Kidney (tissue), 14 donors: ENCODE results near the gene TRIM25. TPM values are rescaled to one million over a fixed set of nuclear protein-coding genes. Genes with fewer than 3 reads are reported as not detected.

Experiments used
- DNase-seq, 5 donors: peaks; one replicate each; pipeline ENCODE4 v3.0.0-alpha.2; 2013 to 2020
- FAIRE-seq: peaks from 2 replicates; lab custom pipeline; 2012; peaks lifted over from hg19 to GRCh38; lab: Jason Lieb, UNC
- H3K27ac ChIP-seq, 2 donors: one replicate each; pipeline ENCODE4 v1.7.0; 2013; ENCODE audit warnings: low read depth in 2 of 2, low read length in 2 of 2, inconsistent platforms in 1 of 2
- H3K27me3 ChIP-seq: one replicate; pipeline ENCODE4 v1.7.1; 2013; ENCODE audit warnings: low read length, inconsistent platforms; ENCODE audit not compliant: control insufficient read depth, insufficient read depth
- H3K36me3 ChIP-seq, 3 donors: one replicate each; pipeline versions ENCODE4 v1.7.0 to v1.7.1; 2013; ENCODE audit warnings: low read length in 3 of 3, control low read depth in 1 of 3, inconsistent platforms in 1 of 3; ENCODE audit not compliant: insufficient read depth in 3 of 3, control insufficient read depth in 2 of 3
- H3K4me1 ChIP-seq, 3 donors: one replicate each; pipeline versions ENCODE4 v1.7.0 to v1.7.1; 2013; ENCODE audit warnings: low read length in 3 of 3, inconsistent platforms in 1 of 3, low read depth in 1 of 3; ENCODE audit not compliant: control insufficient read depth in 2 of 3, insufficient read depth in 2 of 3
- H3K4me3 ChIP-seq, 3 donors: one replicate each; pipeline versions ENCODE4 v1.7.0 to v1.8.1; 2013; ENCODE audit warnings: low read length in 3 of 3, control low read depth in 1 of 3, inconsistent platforms in 1 of 3
- H3K9ac ChIP-seq, 3 donors: one replicate each; pipeline versions ENCODE4 v1.7.0 to v1.7.1; 2013; ENCODE audit warnings: low read length in 3 of 3, control low read depth in 1 of 3, inconsistent platforms in 1 of 3
- H3K9me3 ChIP-seq, 3 donors: one replicate each; pipeline versions ENCODE4 v1.7.0 to v1.7.1; 2013; ENCODE audit warnings: low read length in 3 of 3, control low read depth in 1 of 3, inconsistent platforms in 1 of 3; ENCODE audit not compliant: control insufficient read depth in 2 of 3, insufficient read depth in 1 of 3
- CTCF ChIP-seq: IDR thresholded peaks from 3 replicates; pipeline ENCODE4 v1.5.1; 2012; ENCODE audit warnings: mild to moderate bottlenecking, moderate library complexity, borderline replicate concordance; ENCODE audit not compliant: insufficient read depth; ENCODE audit errors: extremely low read depth
- intact Hi-C: fragments of 100-400 bp; cut with DNase I; formaldehyde crosslinking; loops from one replicate; pipeline ENCODE4 v1.11.1; 2022
- polyA plus RNA-seq: library from polyadenylated mRNA; stranded (reverse); fragments of 350-450 nt; fragmentation: Illumina TruSeq; extraction: RNeasy Lipid Tissue Mini Kit (QIAGEN cat#74804); gene quantifications from one replicate; pipeline ENCODE4 v1.2.3, GENCODE V29; 2014; ENCODE audit warnings: low read depth, low replicate concordance; ENCODE audit not compliant: insufficient read depth
- total RNA-seq: library from RNA; stranded (reverse); fragmentation: NEBNext Ultra II Directional; extraction: Animal tissue kit (Norgen Biotek cat#: 25700); gene quantifications from one replicate; pipeline ENCODE4 v1.2.1, GENCODE V29; 2021
- donor health status: control.
- donor health status: control.
- donor health status: control.
- donor health status: control.
- donor health status: control.
- donor health status: DM: yes; HTN: yes; CAD: no.
- donor health status: Normal renal cell carcinoma (clear cell type).

The TRIM25 gene
- total and polyA plus RNA-seq, 2 donors from 2014 or later, result 8.4 to 62.3 TPM

DNA sequence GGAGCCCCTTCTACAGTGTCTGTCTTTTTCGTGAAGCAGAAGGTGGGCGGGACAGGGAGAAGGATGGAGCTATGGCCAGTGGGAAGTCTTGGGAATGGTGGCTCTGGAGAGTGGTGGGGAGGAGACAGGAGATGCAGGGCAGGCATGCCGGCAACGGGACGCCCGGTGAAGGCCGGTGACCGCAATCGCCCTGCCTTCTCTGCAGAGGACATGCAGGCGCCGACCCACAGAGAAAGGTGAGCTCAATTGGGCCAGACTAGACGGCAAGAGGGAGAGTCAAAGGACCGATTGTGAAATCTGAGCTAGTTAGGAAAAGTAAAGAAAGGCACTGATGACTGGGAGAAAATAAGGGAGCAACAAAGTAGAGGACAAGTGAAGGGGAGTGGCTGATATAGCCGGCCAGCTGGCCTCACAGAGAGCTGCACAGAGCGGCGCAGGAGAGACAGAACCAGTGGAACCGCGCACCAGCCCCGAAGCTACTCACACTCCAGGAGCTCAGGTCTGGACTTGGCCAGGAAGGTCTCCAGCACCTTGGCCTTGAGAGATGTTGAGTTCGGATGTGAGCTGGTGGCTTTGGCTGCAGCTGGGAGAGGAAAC, 18.9 kb downstream of the TRIM25 start:
- H3K9me3 ChIP-seq, result no peaks in the 10 kb centered on the region
- intact Hi-C loops, result no loop called here
- no peak for FAIRE-seq

GRCh38 chr17:56893503-56893902, 20.3 kb downstream of the TRIM25 start:
- intact Hi-C loops, result no loop called here
- Histone ChIP-seq H3K4me1 (no peaks in the 10 kb centered on the region), H3K4me3 (no peak overlapping the region), H3K27me3 (no peaks in the 10 kb centered on the region), H3K9me3 (no peaks in the 10 kb centered on the region), H3K36me3 (peaks cover 0 to 56% (median 46%) of the 10 kb centered on the region in 3 donors), H3K27ac (no peak overlapping the region), H3K9ac (no peak overlapping the region)
- TF ChIP-seq CTCF, result no peak
- peak in 2 of 5 donors; percentile 13 to 24 for DNase-seq
- FAIRE-seq, result no peak

More for the DNA sequence above, 18.9 kb downstream of the TRIM25 start:
- Histone ChIP-seq H3K27ac (no peak overlapping the region), H3K4me1 (no peaks in the 10 kb centered on the region), H3K27me3 (no peaks in the 10 kb centered on the region), H3K36me3 (peaks cover 0 to 55% (median 46%) of the 10 kb centered on the region in 3 donors), H3K4me3 (no peak overlapping the region), H3K9ac (no peak overlapping the region)
- TF ChIP-seq CTCF, result no peak
- DNase-seq, result peak in 1 of 5 donors; percentile 34

- Histone ChIP-seq H3K9ac (no peak overlapping the region), H3K9me3 (peaks cover 0 to 6% (median 0%) of the 10 kb centered on the region in 3 donors), H3K36me3 (peaks cover 0 to 48% (median 39%) of the 10 kb centered on the region in 3 donors), H3K27me3 (no peaks in the 10 kb centered on the region), H3K27ac (no peak overlapping the region), H3K4me1 (no peaks in the 10 kb centered on the region), H3K4me3 (no peak overlapping the region)
- DNase-seq, result no peak
- FAIRE-seq, result no peak
- TF ChIP-seq CTCF, result no peak
- intact Hi-C loops, result no loop called here
Measured at GRCh38 chr17:56892333-56892732, 21.5 kb downstream of the TRIM25 start.
